Body of pancreas (tissue), 4 donors: ENCODE data around the gene AP3B1.

ENCODE experiments used
- POLR2A ChIP-seq, 3 donors: fragments of 450-650 bp; IDR thresholded peaks; one replicate each; pipeline ENCODE4 v1.6.1; 2016; ENCODE audit warnings: antibody characterized with exemption in 3 of 3, mild to moderate bottlenecking in 2 of 3
- TF ChIP-seq, protein P1 (sequence below), 7 experiments: fragments of 450-650 bp in 4 of 7; fragments of 200-600 bp in 3 of 7; sonication (generic) in 3 of 7; IDR thresholded peaks; one replicate each; pipeline ENCODE4 v1.5.1; 2016 to 2019; ENCODE audit warnings: antibody characterized with exemption in 7 of 7

DNA sequence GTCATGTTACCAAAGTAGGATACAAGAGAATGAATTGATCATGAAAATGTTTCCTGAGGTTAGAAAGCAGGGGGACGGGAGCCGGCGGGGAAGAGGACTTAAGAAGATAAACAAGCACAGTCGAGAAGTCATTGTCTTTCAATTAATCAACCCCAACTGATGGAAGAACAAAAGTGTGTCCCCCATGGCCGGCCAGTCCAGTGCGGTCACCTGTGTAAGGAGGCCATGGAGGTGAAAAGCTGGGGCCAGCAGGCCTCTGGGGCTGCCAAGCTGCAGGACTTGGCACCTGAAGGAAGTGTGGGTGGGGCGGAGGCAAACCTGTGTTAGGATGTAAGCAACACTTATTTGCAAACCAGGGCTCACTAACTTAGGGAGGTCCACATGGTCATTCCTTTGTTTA is 295.1 kb downstream of the AP3B1 start:
- TF ChIP-seq, protein P1, sequence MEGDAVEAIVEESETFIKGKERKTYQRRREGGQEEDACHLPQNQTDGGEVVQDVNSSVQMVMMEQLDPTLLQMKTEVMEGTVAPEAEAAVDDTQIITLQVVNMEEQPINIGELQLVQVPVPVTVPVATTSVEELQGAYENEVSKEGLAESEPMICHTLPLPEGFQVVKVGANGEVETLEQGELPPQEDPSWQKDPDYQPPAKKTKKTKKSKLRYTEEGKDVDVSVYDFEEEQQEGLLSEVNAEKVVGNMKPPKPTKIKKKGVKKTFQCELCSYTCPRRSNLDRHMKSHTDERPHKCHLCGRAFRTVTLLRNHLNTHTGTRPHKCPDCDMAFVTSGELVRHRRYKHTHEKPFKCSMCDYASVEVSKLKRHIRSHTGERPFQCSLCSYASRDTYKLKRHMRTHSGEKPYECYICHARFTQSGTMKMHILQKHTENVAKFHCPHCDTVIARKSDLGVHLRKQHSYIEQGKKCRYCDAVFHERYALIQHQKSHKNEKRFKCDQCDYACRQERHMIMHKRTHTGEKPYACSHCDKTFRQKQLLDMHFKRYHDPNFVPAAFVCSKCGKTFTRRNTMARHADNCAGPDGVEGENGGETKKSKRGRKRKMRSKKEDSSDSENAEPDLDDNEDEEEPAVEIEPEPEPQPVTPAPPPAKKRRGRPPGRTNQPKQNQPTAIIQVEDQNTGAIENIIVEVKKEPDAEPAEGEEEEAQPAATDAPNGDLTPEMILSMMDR (IDR thresholded peaks at IDR 0.05), result no peak
- TF ChIP-seq POLR2A (IDR thresholded peaks at IDR 0.05), result no peak
